ENCODE data around the gene LRP5. TPM values are rescaled to one million over a fixed set of nuclear protein-coding genes. Genes with fewer than 3 reads are reported as not detected.

LRP5 gene

DNA sequence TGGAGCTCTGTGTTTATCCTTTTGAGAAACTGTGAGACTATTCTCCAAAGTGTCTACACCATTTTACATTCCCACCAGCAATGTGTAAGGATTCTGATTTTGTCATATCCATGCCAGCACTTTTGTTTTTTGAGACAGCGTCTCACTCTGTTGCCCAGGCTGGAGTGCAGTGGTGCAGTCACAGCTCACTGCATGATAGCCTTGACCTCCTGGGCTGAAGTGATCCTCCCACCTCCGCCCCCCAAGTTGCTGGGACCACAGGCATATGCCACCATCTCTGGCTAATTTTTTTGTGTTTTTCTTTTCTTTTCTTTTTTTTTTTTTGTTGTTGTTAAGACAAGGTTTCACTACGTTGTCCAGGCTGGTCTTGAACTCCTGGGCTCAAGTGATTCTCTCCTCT lies 183.5 kb downstream of the LRP5 start:
- peaks cover 13% of the 10 kb centered on the region for H3K4me1 ChIP-seq (ENCODE audit: control insufficient read depth, insufficient read depth, low read depth, low read length)
- no peak overlapping the region for H3K14ac ChIP-seq (ENCODE audit: low read length in 2 of 2)
- DNase-seq: no peak
- no peak overlapping the region for H2AFZ ChIP-seq (ENCODE audit: low read depth, low read length)
- no peak overlapping the region for H2AK5ac ChIP-seq (ENCODE audit: low read length, severe bottlenecking)
- H3K18ac ChIP-seq (ENCODE audit: low read depth in 1 of 2, low read length in 2 of 2): no peak overlapping the region
- no peaks in the 10 kb centered on the region for H3K36me3 ChIP-seq (ENCODE audit: control insufficient read depth in 1 of 2, insufficient read depth in 2 of 2, low read depth in 1 of 2, low read length in 2 of 2)
- no peak overlapping the region for H3K9ac ChIP-seq (ENCODE audit: low read length)
- H2BK12ac ChIP-seq (ENCODE audit: low read length in 2 of 2): no peak overlapping the region
- H3K4me3 ChIP-seq (ENCODE audit: insufficient read depth in 1 of 2, low read depth in 1 of 2, low read length in 2 of 2): no peak overlapping the region
- H2BK15ac ChIP-seq (ENCODE audit: low read depth, poor library complexity, severe bottlenecking): no peak overlapping the region
- no peak overlapping the region for H3K4ac ChIP-seq (ENCODE audit: low read depth in 1 of 2, low read length in 2 of 2)
- no peak overlapping the region for H4K91ac ChIP-seq (ENCODE audit: low read length)
- no peak overlapping the region for H2BK120ac ChIP-seq (ENCODE audit: low read depth, low read length)
- no peaks in the 10 kb centered on the region for H3K27me3 ChIP-seq (ENCODE audit: control insufficient read depth in 1 of 2, insufficient read depth in 1 of 2, low read length in 2 of 2)
- H3K79me1 ChIP-seq (replicated peaks; ENCODE audit: low read length, poor library complexity, severe bottlenecking): no peaks in the 10 kb centered on the region
- no peak overlapping the region for H3K27ac ChIP-seq (ENCODE audit: low read length, poor library complexity, severe bottlenecking)
- H3K4me2 ChIP-seq (ENCODE audit: low read length, poor library complexity, severe bottlenecking): peak overlapping the region; percentile 21
- no peak overlapping the region for H4K8ac ChIP-seq (ENCODE audit: low read length)
- H2BK5ac ChIP-seq (ENCODE audit: low read depth, low read length, poor library complexity, severe bottlenecking): no peak overlapping the region
- WGBS: 96% methylated on average over 2 of the region's 3 CpGs
- no peak overlapping the region for H3K23ac ChIP-seq (ENCODE audit: low read length in 2 of 2)
- H3K9me3 ChIP-seq (ENCODE audit: control insufficient read depth, low read length): no peaks in the 10 kb centered on the region

- no peak overlapping the region for H2BK15ac ChIP-seq (ENCODE audit: low read depth, poor library complexity, severe bottlenecking)
- no peak overlapping the region for H3K23ac ChIP-seq (ENCODE audit: low read length in 2 of 2)
- no peak overlapping the region for H2AFZ ChIP-seq (ENCODE audit: low read depth, low read length)
- no peak overlapping the region for H4K8ac ChIP-seq (ENCODE audit: low read length)
- DNase-seq: peak; percentile 46
- peaks cover 12% of the 10 kb centered on the region for H3K4me1 ChIP-seq (ENCODE audit: control insufficient read depth, insufficient read depth, low read depth, low read length)
- H2BK12ac ChIP-seq (ENCODE audit: low read length in 2 of 2): no peak overlapping the region
- WGBS: 90% methylated on average over 2 of the region's 2 CpGs
- H3K4ac ChIP-seq (ENCODE audit: low read depth in 1 of 2, low read length in 2 of 2): no peak overlapping the region
- no peaks in the 10 kb centered on the region for H3K36me3 ChIP-seq (ENCODE audit: control insufficient read depth in 1 of 2, insufficient read depth in 2 of 2, low read depth in 1 of 2, low read length in 2 of 2)
- no peaks in the 10 kb centered on the region for H3K9me3 ChIP-seq (ENCODE audit: control insufficient read depth, low read length)
- H3K18ac ChIP-seq (ENCODE audit: low read depth in 1 of 2, low read length in 2 of 2): no peak overlapping the region
- no peak overlapping the region for H2BK120ac ChIP-seq (ENCODE audit: low read depth, low read length)
- no peak overlapping the region for H4K91ac ChIP-seq (ENCODE audit: low read length)
- H3K4me3 ChIP-seq (ENCODE audit: insufficient read depth in 1 of 2, low read depth in 1 of 2, low read length in 2 of 2): no peak overlapping the region
- no peak overlapping the region for H3K4me2 ChIP-seq (ENCODE audit: low read length, poor library complexity, severe bottlenecking)
- no peak overlapping the region for H2AK5ac ChIP-seq (ENCODE audit: low read length, severe bottlenecking)
- H3K27me3 ChIP-seq (ENCODE audit: control insufficient read depth in 1 of 2, insufficient read depth in 1 of 2, low read length in 2 of 2): no peaks in the 10 kb centered on the region
- H3K27ac ChIP-seq (ENCODE audit: low read length, poor library complexity, severe bottlenecking): no peak overlapping the region
- H3K14ac ChIP-seq (ENCODE audit: low read length in 2 of 2): no peak overlapping the region
- no peak overlapping the region for H2BK5ac ChIP-seq (ENCODE audit: low read depth, low read length, poor library complexity, severe bottlenecking)
- no peak overlapping the region for H3K9ac ChIP-seq (ENCODE audit: low read length)
- peaks cover 2% of the 10 kb centered on the region for H3K79me1 ChIP-seq (replicated peaks; ENCODE audit: low read length, poor library complexity, severe bottlenecking)
These were observed 185.4 kb downstream of the LRP5 start for GRCh38 chr11:68497761-68498160.

DNA sequence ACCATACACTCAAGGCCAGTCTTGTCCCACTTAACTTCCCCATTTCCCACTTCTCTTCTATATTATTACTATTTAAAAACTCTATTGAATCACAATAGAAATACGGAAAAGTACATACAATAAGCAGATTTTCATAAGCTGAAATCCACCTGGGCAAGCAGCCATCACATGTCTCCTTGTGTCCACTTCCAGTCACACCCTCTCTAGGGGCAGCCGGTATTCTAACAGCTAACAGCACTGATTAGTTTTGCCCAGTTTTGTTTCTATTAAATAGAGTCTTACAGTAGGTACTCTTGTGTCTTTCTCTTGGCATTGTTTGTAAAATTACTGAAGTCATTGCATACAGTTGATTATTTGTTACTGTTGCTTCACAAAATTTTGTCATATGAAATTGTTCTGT lies 185.9 kb downstream of the LRP5 start:
- no peak overlapping the region for H4K8ac ChIP-seq (ENCODE audit: low read length)
- no peak overlapping the region for H3K9ac ChIP-seq (ENCODE audit: low read length)
- no peak overlapping the region for H3K18ac ChIP-seq (ENCODE audit: low read depth in 1 of 2, low read length in 2 of 2)
- H2BK15ac ChIP-seq (ENCODE audit: low read depth, poor library complexity, severe bottlenecking): no peak overlapping the region
- no peaks in the 10 kb centered on the region for H3K36me3 ChIP-seq (ENCODE audit: control insufficient read depth in 1 of 2, insufficient read depth in 2 of 2, low read depth in 1 of 2, low read length in 2 of 2)
- H3K27ac ChIP-seq (ENCODE audit: low read length, poor library complexity, severe bottlenecking): no peak overlapping the region
- H3K23ac ChIP-seq (ENCODE audit: low read length in 2 of 2): no peak overlapping the region
- DNase-seq: no peak
- no peak overlapping the region for H3K4ac ChIP-seq (ENCODE audit: low read depth in 1 of 2, low read length in 2 of 2)
- no peak overlapping the region for H3K4me3 ChIP-seq (ENCODE audit: insufficient read depth in 1 of 2, low read depth in 1 of 2, low read length in 2 of 2)
- H3K27me3 ChIP-seq (ENCODE audit: control insufficient read depth in 1 of 2, insufficient read depth in 1 of 2, low read length in 2 of 2): no peaks in the 10 kb centered on the region
- H2BK5ac ChIP-seq (ENCODE audit: low read depth, low read length, poor library complexity, severe bottlenecking): no peak overlapping the region
- no peak overlapping the region for H2BK120ac ChIP-seq (ENCODE audit: low read depth, low read length)
- peaks cover 12% of the 10 kb centered on the region for H3K4me1 ChIP-seq (ENCODE audit: control insufficient read depth, insufficient read depth, low read depth, low read length)
- H4K91ac ChIP-seq (ENCODE audit: low read length): no peak overlapping the region
- H2AK5ac ChIP-seq (ENCODE audit: low read length, severe bottlenecking): no peak overlapping the region
- no peak overlapping the region for H2AFZ ChIP-seq (ENCODE audit: low read depth, low read length)
- no peak overlapping the region for H3K14ac ChIP-seq (ENCODE audit: low read length in 2 of 2)
- peaks cover 2% of the 10 kb centered on the region for H3K79me1 ChIP-seq (replicated peaks; ENCODE audit: low read length, poor library complexity, severe bottlenecking)
- 100% methylated on average over 1 of the region's 2 CpGs for WGBS
- H3K4me2 ChIP-seq (ENCODE audit: low read length, poor library complexity, severe bottlenecking): no peak overlapping the region
- H3K9me3 ChIP-seq (ENCODE audit: control insufficient read depth, low read length): no peaks in the 10 kb centered on the region
- H2BK12ac ChIP-seq (ENCODE audit: low read length in 2 of 2): no peak overlapping the region

Small RNA genes within 50 kb of the gene (small RNA-seq; reads per million reads assigned to genes)
- gene NDUFA3P2 (ENCODE audit: low read depth): not detected
